HAP-1 (cell line): ENCODE results near the gene YIF1A.
"Not testable (repeated sequence)": the region's sequence is repeated elsewhere in the genome, so short reads cannot be mapped to it uniquely, and the experiment has no call there.

Source experiments
- DNase-seq, 2 experiments: peaks; one replicate each; pipeline ENCODE4 v3.0.0-alpha.2; 2016 to 2020; ENCODE audit warnings: low spot score in 2 of 2
- H3K27me3 ChIP-seq: fragments of 250-450 bp; sonication (Bioruptor Pico); 2 replicates; pipeline ENCODE4 v1.5.1; 2020; ENCODE audit warnings: low read depth, mild to moderate bottlenecking, moderate library complexity
- H3K36me3 ChIP-seq: fragments of 250-450 bp; sonication (Bioruptor Pico); replicated peaks from 2 replicates; pipeline ENCODE4 v1.5.1; 2020; ENCODE audit warnings: mild to moderate bottlenecking
- H3K4me1 ChIP-seq: fragments of 250-450 bp; sonication (Bioruptor Pico); 2 replicates; pipeline ENCODE4 v1.5.1; 2020; ENCODE audit warnings: mild to moderate bottlenecking
- H3K4me3 ChIP-seq: fragments of 250-450 bp; sonication (Bioruptor Pico); 2 replicates; pipeline ENCODE4 v1.5.1; 2020; ENCODE audit warnings: mild to moderate bottlenecking, moderate library complexity
- H3K9me3 ChIP-seq: fragments of 250-450 bp; sonication (Bioruptor Pico); 2 replicates; pipeline ENCODE4 v1.5.1; 2020; ENCODE audit warnings: mild to moderate bottlenecking, moderate library complexity
- in situ Hi-C: fragments of 300-500 bp; cut with MboI; formaldehyde crosslinking; loops from 3 replicates; pipeline ENCODE4 v1.14.3; 2020; ENCODE audit warnings: low sequenced_read_pairs, inconsistent platforms, mixed read lengths

YIF1A gene

GRCh38 chr11:66280428-66280827 lies 8.5 kb downstream of the YIF1A start:
- in situ Hi-C loops: no loop called here
- Histone ChIP-seq H3K4me1 (no peaks in the 10 kb centered on the region; the same call in 1 of the 2 replicates), H3K9me3 (no peaks in the 10 kb centered on the region), H3K4me3 (no peak overlapping the region), H3K36me3 (peaks cover 8% of the 10 kb centered on the region), H3K27me3 (no peaks in the 10 kb centered on the region)
- no peak for DNase-seq

GRCh38 chr11:66279092-66279734 lies 9.7 kb downstream of the YIF1A start:
- H3K36me3 ChIP-seq: peaks cover 5% of the 10 kb centered on the region
- H3K27me3 ChIP-seq: no peaks in the 10 kb centered on the region
- no peaks in the 10 kb centered on the region; the same call in 1 of the 2 replicates for H3K4me1 ChIP-seq
- no peaks in the 10 kb centered on the region for H3K9me3 ChIP-seq
- DNase-seq: no peak
- in situ Hi-C loops: no loop called here
- H3K4me3 ChIP-seq: peak overlapping the region; percentile 28

GRCh38 chr11:66278363-66279091 lies 10.4 kb downstream of the YIF1A start:
- Histone ChIP-seq H3K36me3 (peaks cover 10% of the 10 kb centered on the region), H3K27me3 (no peaks in the 10 kb centered on the region), H3K4me3 (peak overlapping the region; percentile 28), H3K4me1 (no peaks in the 10 kb centered on the region; the same call in 1 of the 2 replicates), H3K9me3 (no peaks in the 10 kb centered on the region)
- peak in 1 of 2 experiments; percentile 44 for DNase-seq
- in situ Hi-C loops: no loop called here

- Histone ChIP-seq H3K4me3 (peak within 1 kb of the TSS; percentile 28), H3K27me3 (no peaks in the 10 kb centered on the region), H3K9me3 (no peaks in the 10 kb centered on the region), H3K36me3 (peaks cover 15% of the 10 kb centered on the region), H3K4me1 (no peaks in the 10 kb centered on the region; the same call in 1 of the 2 replicates)
- peak; percentile 48 to 70 for DNase-seq
- in situ Hi-C loops: no loop called here
These were observed 11.2 kb downstream of the YIF1A start, which contains the start of gene CNIH2 for GRCh38 chr11:66277471-66278362. Gene CNIH2 (plus strand): TSS chr11:66278175. CDS start chr11:66278457, 282 bp downstream.

GRCh38 chr11:66277064-66277463 lies 11.9 kb downstream of the YIF1A start:
- DNase-seq, H3K4me3 ChIP-seq, H3K27me3 ChIP-seq, H3K4me1 ChIP-seq, H3K9me3 ChIP-seq, in situ Hi-C loops: not testable (repeated sequence)
- peaks cover 20% of the 10 kb centered on the region for H3K36me3 ChIP-seq

- in situ Hi-C loops: not testable (repeated sequence)
These were observed 12.3 kb downstream of the YIF1A start for GRCh38 chr11:66276619-66277018.

GRCh38 chr11:66275984-66276612 lies 12.8 kb downstream of the YIF1A start:
- no peak for DNase-seq
- in situ Hi-C loops: no loop called here
- Histone ChIP-seq H3K9me3 (no peaks in the 10 kb centered on the region), H3K4me3 (no peak overlapping the region), H3K27me3 (no peaks in the 10 kb centered on the region), H3K36me3 (peaks cover 23% of the 10 kb centered on the region), H3K4me1 (no peaks in the 10 kb centered on the region; the same call in 1 of the 2 replicates)

More at GRCh38 chr11:66276619-66277018, 12.3 kb downstream of the YIF1A start:
- peaks cover 23% of the 10 kb centered on the region for H3K36me3 ChIP-seq
- not testable (repeated sequence) for H3K4me3 ChIP-seq, H3K4me1 ChIP-seq, H3K9me3 ChIP-seq, H3K27me3 ChIP-seq, DNase-seq

GRCh38 chr11:66275396-66275795 lies 13.5 kb downstream of the YIF1A start:
- DNase-seq: no peak
- in situ Hi-C loops: no loop called here
- no peak overlapping the region for H3K4me3 ChIP-seq
- H3K4me1 ChIP-seq: no peaks in the 10 kb centered on the region; the same call in 1 of the 2 replicates
- peaks cover 23% of the 10 kb centered on the region for H3K36me3 ChIP-seq
- no peaks in the 10 kb centered on the region for H3K27me3 ChIP-seq
- no peaks in the 10 kb centered on the region for H3K9me3 ChIP-seq

GRCh38 chr11:66274219-66274618 lies 14.7 kb downstream of the YIF1A start:
- Histone ChIP-seq H3K4me3 (no peak overlapping the region), H3K4me1 (peaks cover 2% of the 10 kb centered on the region), H3K27me3 (no peaks in the 10 kb centered on the region), H3K36me3 (peaks cover 23% of the 10 kb centered on the region), H3K9me3 (no peaks in the 10 kb centered on the region)
- no peak for DNase-seq
- in situ Hi-C loops: no loop called here

- Histone ChIP-seq H3K36me3 (peaks cover 23% of the 10 kb centered on the region), H3K9me3 (no peaks in the 10 kb centered on the region), H3K4me3 (no peak overlapping the region), H3K4me1 (peaks cover 5% of the 10 kb centered on the region), H3K27me3 (no peaks in the 10 kb centered on the region)
- in situ Hi-C loops: no loop called here
- no peak for DNase-seq
These were observed 16.3 kb downstream of the YIF1A start for GRCh38 chr11:66272596-66272995.

GRCh38 chr11:66271816-66272215 lies 17.1 kb downstream of the YIF1A start:
- Histone ChIP-seq H3K36me3 (peaks cover 27% of the 10 kb centered on the region), H3K4me1 (peaks cover 8% of the 10 kb centered on the region)
- in situ Hi-C loops: no loop called here

GRCh38 chr11:66268952-66269905 lies 19.7 kb downstream of the YIF1A start:
- Histone ChIP-seq H3K4me1 (peaks cover 8% of the 10 kb centered on the region), H3K9me3 (no peaks in the 10 kb centered on the region), H3K4me3 (peak overlapping the region; percentile 94), H3K36me3 (peaks cover 45% of the 10 kb centered on the region), H3K27me3 (no peaks in the 10 kb centered on the region)
- DNase-seq: peak; percentile 47 to 50
- in situ Hi-C loops: no loop called here

More at GRCh38 chr11:66271816-66272215, 17.1 kb downstream of the YIF1A start:
- Histone ChIP-seq H3K9me3 (no peaks in the 10 kb centered on the region), H3K27me3 (no peaks in the 10 kb centered on the region), H3K4me3 (no peak overlapping the region)
- DNase-seq: no peak
